Stimulated activated CD4-positive, alpha-beta T cell treated with anti-CD3 and anti-CD28 coated beads, Interleukin-2, amount 100 ng/mL, for 24 hours (primary cell): ENCODE data around the gene SLC23A3.
A peak's percentile ranks its signal among the peaks of the same experiment; 100 is the strongest.

Source experiments
- DNase-seq, 2 donors: peaks; one replicate each; pipeline ENCODE4 v3.0.0-alpha.2; 2020

The SLC23A3 gene

DNA sequence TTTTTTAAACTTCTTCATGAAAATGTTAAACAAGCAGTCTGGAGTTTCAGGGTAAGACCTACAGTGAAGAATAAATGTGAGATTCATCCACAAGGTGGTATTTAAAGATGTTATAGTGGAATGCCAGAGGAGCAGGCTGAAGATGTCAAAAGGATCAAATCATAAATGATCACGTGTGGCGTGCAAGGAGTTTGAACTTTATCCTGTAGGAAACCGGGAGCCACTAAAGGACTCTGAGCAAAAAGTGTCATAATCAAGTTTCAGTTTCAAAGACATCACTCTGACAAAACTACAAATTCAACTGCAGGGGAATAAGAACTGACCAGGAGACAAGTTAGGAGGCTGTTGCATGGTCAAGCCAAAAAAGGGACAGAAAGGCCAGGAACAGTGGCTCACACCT, 29.1 kb downstream of the SLC23A3 start:
- no peak for DNase-seq

DNA sequence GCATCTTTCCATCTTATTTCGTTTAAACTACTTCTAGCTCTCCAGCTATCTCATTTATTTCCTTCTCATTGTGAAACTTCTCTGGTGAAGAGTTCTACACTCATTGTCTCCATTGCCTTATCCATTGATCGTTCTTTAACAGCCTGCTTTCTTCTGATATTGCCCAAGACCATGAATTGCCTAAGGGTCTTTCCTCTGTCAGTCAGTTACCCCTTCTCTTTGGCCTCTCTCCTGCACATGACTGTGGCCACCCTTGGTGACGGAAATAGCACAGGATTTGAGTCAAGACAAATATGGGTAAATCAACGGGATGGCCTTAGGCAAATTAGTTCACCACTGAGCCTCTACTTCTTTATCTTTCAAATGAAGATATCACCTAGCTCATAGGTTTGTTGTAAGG, 35.9 kb downstream of the SLC23A3 start:
- DNase-seq: no peak

DNA sequence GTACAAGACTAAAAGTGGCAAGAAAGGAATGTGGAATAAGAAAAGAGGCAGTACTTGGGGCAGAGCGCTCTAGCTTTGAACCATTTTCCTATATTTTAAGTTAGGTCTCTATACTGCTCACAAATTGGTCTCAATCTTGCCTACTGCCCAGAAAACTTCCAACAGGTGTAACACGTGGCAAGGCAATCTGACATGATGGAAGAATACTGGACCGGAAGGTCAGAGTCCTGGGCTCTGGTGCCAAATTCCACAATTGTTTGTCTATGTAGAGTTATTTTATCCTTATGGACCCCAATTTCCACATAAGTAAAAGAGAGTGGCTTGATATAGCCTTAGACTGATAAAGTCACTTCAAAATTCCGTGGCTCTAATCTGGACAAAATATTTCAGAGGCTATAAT, 38.1 kb downstream of the SLC23A3 start:
- no peak for DNase-seq

- no peak for DNase-seq
Measured at GRCh38 chr2:219131327-219131726, 38.5 kb downstream of the SLC23A3 start.

GRCh38 chr2:219129589-219129988, 40.2 kb downstream of the SLC23A3 start:
- no peak for DNase-seq

GRCh38 chr2:219128396-219128795, 41.4 kb downstream of the SLC23A3 start:
- no peak for DNase-seq

- no peak for DNase-seq
Measured at GRCh38 chr2:219127037-219127635, 42.7 kb downstream of the SLC23A3 start.

DNA sequence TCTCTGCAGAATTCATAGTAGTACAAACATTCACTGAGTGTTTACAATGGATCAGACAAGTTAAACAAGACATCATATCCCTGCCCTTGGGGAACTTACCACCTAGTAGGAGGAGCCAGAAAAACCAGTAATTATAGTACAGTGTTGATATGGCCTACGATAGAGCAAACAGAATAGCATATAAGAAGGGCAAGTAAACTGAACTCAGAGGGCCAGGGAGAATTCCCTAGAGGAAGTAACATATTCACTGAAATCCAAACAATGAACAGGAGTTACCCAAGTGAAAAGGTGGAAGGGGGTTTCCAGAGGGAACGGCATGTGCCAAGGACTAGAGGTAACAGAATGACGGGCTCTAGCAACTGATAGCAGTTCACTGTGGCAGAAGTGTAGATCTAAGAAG, 43.3 kb downstream of the SLC23A3 start:
- DNase-seq: no peak

DNA sequence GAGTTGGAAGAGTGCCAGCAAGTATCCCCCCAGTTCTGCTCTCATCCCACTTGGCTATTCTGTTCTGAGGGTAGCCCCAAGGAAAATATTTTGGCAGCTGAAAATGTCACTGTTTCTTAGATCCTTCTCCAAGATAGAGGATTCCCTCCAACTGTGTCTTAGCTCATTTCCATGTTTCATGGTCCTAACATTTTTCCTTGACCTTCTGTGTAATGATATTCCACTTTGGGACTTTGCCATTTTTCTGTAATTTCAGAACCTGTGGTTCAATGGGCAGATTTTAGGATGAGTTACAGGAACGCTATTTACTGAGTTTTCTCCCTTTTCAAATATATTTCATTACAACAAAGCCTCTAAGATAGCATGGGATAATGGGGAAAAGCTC, 44.0 kb downstream of the SLC23A3 start:
- DNase-seq: no peak

DNA sequence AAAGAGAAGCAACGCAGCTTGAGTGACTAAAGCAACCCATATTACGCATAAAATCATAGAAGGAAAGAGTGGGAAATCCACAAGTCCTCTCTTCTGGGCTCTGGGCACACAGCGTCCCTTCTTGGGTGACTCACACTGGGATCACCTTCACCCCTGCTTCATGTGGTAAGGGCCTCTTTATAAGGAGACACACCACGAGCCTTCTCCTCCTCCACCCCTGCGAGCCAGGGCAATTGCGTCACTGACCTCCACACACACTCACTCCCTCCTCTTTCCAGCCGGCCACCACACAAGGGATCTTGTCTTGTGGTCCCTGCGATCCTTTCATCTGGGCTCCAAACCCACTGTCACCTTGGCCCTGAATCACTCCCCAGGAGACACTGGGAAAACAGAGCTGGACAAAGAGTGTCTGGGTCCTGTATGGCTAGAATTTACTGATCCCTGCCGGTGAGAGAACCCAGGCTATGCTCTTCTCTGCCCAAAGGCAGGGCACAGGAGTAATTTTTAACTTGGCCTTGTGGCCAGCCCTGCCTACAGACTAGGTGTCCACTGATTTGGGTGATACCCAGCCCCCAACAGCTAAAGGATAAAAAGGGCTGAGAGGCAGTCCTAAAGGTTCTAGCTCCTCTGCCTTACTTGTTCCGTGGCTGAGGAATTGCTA, 44.5 kb downstream of the SLC23A3 start:
- peak in 1 of 2 donors; percentile 8 for DNase-seq

GRCh38 chr2:219124381-219125110, 45.3 kb downstream of the SLC23A3 start:
- DNase-seq: no peak

- no peak for DNase-seq
Measured at GRCh38 chr2:219123356-219124135, 46.3 kb downstream of the SLC23A3 start.

- DNase-seq: no peak
Measured at GRCh38 chr2:219122202-219122980, 47.4 kb downstream of the SLC23A3 start.

DNA sequence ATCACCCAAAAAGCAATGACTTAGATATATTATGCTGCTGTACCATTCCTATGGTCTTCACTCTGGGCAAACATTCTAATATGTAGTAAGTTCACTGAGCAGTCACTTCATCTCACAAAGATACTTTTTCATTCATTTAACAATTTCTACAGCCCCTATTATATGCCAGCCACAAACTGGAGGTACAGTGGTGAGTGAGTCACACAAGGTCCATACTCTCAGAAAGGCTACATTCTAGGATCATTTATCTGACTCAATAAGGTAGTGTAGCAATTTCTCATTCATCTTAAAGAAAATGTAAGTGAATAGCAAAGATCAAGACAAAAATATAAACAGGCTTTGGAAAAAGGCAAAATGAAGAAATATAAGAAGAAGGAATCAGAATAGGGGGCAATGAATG, 49.7 kb downstream of the SLC23A3 start:
- DNase-seq: no peak

DNA sequence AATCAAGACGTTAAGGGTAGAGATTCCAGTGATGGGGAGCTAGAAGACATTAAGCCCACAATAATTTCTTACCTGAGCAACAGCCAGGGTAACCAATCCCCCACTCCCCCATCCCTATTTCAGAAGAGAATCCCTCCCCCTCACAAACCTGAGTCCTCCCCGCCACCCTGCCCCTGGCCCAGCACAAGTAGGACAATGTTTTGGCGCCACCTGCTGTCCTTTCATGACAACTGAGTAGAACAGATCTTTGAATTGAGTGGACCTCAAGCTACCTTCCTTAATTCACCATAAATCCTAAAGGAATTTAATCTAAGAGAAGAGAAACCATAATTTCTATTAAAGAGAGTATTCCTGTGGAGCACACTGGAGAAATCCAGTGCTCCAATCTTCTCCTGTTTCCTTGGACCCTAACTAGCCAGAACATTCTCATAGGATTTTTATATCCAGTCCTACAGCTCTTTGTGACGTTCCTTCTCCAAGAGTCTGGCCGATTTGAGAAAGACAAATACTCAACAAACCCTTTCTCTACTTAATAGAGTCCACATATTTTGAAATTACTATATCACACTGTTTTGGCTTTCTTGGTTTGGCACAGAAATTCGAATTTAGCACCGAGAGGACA, 50.3 kb downstream of the SLC23A3 start:
- DNase-seq: peak; percentile 72 to 74

DNA sequence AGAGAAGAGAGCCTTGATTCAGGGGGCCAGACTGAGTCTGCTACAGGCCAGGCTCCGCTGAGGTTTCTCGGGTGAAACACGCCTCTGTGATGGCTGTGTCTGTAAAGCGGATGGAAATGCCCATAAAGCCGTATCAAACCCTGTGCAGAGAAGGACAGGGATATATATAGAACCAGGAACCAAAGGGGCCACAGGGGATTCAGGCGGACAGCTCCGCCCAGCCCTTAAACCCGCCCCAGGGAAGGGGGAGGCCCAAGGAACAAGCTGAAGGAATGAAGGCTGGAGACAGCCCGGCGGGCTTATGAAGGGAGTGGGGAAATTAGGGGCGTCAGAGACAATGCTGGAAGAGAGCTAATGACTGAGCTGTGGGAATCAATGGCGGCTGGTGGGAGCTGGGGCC, 51.3 kb downstream of the SLC23A3 start:
- no peak for DNase-seq

DNA sequence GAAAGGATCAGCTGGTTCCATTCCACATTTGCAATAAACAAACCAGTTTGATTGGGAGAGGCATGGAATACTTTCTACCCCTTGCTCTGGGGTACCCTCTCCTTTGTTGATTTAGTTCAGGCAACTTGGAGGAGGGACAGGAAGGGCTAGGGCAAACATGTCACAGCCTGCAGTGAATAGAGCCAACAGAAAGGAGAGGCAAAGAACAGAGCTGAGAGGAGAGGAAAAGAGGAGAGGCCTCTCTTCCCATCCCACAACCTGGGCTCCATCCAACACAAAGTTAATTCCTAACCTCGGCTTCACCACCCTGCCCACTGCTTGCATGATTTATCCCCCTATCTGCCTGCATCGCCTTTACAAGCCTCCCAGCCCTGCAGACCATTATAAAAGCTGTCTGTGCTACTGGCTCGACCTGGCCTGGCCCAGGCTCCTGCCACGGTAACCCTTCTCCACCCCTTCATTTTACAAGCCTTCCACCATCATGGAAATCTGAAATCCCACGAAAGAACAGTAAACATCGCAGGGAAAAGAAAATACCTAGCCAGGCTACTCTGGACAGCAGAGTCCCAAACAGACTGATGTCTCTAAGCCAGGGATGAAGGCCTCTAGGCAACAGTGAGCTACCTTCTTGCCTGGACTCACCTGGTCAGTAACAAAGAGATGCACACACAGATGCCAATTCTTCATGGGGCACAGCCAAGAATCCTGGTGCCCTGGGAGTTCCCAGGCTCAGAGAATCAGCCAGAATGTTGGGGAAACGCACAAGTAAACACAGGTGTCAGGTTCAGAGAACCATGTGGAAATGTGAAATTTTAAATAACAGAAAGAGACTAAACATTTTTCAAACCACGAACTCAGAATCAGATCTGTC, 52.8 kb downstream of the SLC23A3 start:
- no peak for DNase-seq

DNA sequence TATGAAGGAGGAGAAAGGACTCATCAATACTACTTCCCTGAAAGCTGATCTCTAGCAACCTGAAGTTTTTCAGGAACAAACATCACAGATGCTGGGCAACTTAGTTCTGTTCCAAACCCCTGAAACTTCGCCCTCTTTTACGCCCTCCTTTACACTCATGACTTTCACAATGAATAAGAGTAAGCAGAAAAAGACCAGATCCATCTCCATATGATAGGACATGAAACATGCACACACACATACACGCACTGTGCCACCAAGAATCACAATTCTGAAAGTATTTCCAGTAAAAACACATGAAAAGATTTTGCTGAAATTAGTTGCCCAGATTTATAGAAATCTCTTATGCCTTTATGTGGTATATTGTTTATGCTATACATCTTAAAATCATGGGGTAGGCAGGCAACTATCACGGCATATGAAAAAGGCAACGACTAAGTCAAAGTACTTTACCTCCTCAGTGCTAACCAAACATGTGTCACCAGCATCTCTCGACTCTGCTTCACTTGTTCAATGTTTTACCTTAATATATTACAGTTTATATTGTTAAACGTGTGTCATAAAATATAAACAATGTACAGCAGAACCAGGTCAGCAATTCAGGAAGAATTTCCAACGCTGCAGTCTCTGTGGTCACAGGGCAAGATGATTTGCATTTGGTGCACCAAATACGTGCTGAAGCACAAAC, 57.0 kb downstream of the SLC23A3 start:
- no peak for DNase-seq

- DNase-seq: no peak
Measured at GRCh38 chr2:219112062-219112406, 57.8 kb downstream of the SLC23A3 start.
